Fibroblast of skin of right quadriceps (primary cell): Measurements from ENCODE around the gene KCNK3.
"Not testable (repeated sequence)": the region's sequence is repeated elsewhere in the genome, so short reads cannot be mapped to it uniquely, and the experiment has no call there.

Experiments used
- DNase-seq: peaks from one replicate; pipeline ENCODE4 v3.0.0-alpha.2; 2013

The KCNK3 gene

DNA sequence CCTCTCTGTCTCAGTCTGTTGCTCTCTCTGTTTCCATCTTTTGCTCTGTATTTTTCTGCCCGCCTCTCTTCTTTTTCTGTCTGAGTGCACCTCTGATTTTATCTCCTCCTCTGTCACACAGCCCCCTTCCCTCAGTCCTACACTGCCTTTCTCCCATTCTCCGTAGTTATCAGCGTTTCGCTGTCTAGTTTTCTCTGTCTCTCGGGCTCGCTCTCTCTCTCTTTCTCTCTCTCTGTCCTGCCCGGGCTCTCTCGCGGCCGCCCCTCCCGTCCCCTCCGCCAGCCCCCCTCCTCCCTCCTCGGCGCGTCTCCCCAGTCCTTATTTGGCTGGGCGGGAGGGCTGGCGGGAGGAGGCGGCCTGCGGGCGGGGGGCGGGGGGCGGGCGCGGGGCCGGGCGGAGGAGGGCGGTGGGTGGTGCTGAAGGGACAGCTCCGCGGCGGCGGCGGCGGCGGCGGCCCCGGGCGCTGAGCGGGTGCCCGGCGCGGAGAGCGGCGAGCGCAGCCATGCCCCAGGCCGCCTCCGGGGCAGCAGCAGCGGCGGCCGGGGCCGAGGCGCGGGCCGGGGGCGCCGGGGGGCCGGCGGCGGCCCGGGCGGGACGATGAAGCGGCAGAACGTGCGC is at the start of gene KCNK3:
TSS of gene KCNK3 (plus strand) at position 444 of the 618 bp plus-strand sequence. CDS start at position 598, 154 bp downstream.
- DNase-seq = peak; percentile 44

DNA sequence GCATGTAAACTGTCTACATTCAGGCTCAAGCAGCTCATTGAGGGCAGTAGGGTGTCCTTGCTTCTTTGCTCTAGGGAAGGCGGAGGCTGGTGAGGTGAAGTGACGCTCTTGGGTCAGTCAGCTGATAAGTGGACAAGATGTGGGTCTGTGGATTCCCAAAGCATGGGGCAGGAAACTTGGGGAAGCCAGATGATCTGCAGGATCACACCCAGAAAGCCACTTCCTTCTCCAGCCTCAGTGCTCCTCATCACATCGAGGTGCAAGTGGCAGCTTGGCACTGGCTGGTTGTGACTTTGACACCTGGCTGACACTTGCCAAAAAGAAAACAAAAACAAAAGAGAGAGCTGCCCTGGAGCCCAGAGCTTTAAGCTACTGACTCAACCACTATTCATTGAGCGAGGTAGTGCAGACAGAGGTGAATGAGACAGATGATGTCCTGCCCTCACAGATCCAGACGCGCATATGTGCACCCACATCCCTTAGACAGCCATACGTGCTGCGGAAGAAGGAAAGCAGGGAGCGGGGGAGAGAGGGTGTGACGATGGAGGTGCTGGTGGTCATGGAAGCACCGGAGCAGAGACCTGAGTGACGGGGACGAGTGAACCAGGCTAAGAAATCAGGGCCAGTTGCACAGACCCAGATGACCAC is 48.2 kb upstream of the KCNK3 start:
- no peak for DNase-seq

DNA sequence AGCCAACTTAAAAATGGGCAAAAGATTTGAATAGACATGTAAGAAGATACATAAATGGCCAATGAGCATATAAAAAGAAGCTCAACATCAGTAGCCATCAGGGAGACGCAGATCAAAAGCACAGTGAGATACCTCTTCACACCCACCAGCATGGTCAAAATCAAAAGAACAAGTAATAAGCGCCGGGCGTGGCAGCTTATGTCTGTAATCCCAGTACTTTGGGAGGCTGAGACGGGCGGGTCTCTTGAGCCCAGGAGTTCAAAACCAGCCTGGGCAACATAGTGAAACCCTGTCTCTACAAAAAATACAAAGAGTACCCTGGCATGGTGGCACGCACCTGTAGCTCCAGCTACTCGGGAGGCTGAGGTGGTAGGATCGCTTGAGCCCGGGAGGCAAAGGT is 46.8 kb upstream of the KCNK3 start:
- DNase-seq = no peak

DNA sequence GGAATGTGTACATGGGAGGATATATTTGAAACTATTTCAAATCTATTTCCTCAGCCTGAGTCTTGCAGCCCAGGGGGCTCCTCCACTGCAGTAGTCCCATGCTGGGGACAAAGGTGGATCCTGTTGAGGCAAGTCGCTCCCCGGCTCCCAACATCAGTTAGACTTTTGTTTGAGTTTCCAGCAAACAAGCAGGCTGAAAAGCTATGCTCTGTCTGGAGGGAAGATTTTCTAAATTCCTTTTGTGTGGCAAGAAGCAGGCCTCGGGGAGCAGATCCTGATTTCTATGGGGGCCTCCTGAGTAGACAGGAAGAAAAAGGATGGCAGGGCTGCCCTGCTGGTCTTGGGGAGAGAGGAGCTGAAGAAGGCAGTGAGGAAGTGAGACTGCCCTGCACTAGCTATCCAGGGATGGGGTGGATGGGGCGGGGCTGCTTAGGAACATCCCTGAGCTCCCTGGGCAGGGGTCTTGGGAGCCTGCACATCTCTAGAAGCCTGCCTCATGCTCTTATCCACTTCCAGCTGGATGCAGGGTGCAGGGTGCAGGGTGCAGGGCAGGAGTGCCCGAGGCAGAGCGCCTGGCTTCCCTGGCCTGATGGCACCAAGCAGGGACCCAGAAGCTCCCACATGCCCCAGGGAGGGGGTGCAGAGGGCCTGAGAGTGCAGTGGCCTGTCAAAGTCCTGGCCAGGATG is 45.4 kb upstream of the KCNK3 start:
- no peak for DNase-seq

DNA sequence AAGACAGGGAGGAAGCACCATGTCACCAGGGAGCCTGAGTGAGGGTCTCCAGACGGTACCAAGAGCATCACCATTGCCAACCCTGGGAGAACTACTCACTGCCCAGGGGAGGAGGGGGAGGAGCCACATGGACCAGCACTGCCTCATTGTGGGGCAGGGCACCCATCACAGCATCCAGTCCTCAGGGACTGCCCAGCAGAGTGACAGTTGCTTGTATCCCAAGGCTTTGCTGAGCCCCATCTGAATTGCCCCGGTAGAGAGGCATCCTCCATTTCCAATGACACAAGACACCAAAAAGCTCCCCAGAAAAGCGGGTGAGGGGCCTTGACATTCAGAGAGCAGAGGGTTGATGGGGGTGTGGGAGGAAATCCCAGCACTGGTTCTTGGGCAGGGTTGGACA is 44.5 kb upstream of the KCNK3 start:
- DNase-seq = no peak

DNA sequence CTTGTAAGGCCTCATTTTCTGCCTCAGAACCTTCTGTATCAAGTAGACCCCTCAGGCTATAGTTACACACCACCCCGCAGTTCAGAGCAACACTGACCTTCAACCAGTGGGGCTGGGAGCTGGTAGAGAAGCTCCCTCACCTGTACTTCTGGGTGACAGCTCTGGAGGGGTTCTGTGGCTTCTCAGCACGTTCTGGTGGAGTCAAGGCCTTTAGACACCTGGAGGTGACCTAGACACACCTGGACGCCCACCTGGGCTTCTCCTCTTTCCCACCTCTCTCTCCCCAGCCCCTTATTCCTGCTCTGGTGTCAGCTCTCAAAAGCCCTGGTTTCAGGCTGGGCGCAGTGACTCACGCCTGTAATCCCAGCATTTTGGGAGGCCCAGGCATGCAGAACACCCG is 44.0 kb upstream of the KCNK3 start:
- no peak for DNase-seq

DNA sequence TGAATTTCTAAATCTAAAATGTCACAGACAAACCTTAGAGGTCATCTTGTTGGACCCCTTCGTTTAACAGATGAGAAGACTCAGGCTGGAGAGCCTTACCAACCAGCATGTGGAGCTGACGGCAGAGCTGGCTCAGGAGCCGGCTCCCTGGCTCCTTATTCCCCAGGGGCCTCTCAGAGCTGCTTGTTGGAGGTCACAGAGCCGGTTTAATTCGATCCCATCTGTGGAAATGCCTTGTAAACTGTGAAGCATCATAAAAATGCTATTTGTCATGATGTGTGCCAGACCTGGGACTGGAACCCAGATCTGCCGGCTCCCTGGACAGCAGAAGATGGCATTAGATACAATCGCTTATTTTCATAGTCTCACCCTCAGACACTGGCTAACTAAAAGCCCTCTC is 43.2 kb upstream of the KCNK3 start:
- no peak for DNase-seq

DNA sequence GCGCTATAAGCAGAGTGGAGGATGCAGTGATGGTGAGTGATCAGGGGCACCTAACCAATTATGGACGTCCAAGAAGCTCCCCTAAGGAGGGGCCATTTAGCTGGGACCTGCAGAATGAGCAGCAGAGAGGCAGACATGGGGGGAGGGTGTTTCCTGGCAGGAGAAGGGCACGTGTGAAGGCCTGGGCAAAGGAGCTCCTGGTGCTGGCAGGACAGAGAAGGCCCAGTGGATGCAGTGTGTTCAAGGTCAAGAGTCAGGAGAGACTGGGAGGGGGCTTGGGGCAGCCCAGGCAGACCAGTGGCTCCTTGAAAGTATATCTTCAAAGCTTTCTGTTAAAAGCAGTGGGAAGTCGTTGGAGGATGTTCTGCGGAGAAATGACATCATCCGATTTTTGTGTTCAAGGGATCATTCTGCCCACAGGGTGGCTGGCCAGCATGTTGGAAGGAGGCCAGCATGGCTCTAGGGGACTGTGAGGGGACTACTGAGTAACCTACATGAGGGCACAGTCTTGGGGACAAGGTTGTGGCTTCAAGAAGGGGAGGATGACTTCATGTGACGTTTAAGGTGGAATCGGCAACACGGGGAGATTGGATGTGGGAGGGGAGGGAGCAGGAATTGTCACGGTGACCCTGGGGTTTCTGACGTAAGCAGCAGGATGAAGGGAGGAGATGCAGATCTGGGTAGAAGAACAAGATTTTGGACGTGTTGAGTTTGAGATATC is 42.4 kb upstream of the KCNK3 start:
- DNase-seq = no peak

DNA sequence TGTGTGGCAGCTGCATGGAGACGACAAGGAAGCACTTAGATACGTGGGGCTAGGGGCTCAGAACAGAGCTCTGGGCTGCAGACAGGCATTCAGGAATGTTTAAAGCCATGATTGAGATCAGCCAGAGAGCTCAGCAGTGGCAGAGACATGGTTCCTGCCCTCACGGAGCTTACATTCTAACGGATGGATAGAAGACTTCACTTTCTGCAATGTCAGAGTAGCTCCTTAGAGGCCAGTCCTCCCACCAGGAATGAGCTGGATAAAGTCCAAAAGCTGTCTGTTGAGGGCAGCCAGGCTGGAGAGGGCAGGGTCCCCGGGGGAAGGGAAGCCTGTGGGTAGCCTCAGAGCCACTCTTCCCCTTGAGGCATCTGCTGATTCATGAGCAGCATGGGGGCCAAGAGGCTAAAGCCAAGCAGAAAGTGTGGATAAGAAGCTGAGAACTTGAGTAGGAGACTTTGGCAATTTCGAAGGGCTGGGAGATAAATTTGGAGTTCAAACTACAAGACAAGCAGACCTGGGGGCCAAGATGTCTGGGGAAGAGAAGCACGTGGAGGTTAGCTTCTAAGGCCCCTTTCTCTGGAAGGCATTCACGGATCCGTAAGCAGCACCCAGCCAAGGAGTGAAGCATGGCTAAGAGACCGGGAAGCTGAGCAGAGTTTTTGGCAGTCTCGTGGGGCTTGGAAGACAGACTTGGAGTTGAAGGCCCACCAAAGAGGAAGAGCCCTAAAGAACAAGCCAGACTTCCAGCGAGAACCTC is 41.6 kb upstream of the KCNK3 start:
- no peak for DNase-seq

DNA sequence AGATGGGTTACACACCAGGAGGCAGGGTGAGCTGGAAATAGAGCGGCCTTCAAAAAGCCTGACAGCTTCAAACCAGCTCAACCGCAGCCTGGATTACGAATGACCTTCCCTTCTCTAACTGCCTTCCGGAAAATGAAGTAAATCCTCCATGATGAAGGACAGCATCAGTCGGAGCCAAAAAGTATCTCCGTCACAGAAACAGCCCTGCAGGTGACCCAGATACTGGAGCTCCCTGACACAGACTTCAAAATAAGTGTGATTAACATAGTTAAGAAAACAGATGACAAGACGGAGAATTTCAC is 41.1 kb upstream of the KCNK3 start:
- no peak for DNase-seq

DNA sequence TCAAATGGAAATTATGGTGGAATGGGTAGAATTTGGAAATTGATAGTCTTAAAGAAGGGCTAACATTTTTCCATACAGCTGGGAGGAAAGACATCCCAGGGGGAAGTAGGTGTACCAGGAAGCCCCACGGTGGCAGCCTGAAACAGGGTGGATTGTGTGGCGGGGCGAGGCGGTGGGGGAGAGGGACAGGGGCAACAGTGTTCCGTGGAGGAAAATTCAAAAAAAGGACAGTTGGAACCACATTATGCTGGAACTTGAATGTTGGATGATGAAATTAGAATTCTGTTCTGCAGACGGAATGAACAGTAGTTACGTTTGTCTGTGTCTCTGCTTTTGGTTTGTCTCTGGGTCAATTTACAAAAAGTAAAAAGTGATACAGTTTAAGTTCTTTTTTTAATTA is 40.7 kb upstream of the KCNK3 start:
- no peak for DNase-seq

DNA sequence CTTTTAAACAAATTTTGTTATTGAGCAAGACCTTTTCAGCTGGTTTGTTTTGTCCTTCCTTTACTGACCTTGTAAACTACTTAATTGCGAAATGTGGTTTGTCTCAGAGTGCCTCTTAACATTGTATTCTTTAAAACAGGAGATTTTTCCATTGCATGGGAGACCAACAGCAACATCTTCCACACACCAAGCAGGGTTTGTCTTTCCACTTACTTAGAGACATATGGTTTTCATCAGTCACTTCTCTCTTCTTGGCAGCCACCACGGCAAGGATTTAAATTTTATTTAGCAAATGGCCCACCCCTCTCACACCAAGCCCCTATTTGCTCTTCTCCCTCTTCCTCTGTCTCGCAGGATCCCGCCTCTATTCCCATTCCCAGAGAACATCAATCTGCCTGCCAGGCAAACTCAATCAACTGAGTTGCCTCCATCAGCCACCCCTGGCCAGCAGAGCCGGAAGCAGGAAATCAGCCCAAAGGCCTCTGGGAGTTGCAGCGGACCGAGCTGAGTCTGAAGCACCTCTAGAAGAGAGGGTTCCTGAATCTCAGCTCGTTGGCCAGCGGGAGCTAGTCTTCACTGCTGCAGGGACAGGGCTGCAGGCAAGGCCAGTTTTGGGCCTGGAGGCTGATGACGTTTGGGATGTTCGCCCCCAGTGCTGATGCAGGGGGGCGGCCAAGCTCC is 40.0 kb upstream of the KCNK3 start:
- peak; percentile 7 for DNase-seq

DNA sequence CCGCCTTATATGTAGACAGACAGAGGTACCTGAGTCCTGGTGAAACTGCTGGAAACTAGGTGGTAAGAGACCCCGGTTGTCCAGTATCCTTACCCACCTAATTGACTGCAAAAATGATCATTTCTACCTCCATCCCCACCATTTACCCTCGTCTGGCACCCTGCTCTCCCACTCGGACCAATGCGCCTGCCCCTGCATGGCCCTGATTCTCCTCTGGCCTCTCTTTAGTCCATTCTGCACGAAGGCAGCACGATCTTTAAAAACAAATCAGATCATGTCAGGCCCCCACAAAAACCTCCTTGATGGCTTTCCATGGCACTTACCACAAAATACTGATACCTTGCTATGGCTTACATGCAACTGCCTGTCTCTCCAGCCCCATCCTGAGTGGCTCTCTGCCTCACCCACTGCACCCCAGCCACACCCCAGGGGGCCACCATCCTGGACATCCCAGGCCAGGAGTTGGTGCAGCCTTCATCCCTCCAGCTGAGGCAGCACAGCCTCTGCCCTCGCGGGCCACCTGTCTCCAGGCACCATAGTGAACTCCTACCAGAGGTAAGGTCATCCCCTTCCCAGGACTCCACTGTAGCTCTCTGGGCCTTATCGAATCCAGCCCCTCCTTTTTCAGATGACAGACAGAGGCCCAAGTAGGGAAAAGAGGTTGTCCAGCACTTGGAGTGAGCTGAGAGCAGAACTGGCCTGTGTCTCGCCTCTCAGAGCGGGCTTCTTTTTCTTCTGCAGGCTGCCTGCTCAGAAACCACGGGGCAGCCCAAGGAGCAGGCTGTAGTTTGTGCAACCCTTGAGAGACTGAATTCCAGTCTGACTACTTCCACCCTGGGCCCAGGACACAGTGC is 39.1 kb upstream of the KCNK3 start:
- DNase-seq = no peak

DNA sequence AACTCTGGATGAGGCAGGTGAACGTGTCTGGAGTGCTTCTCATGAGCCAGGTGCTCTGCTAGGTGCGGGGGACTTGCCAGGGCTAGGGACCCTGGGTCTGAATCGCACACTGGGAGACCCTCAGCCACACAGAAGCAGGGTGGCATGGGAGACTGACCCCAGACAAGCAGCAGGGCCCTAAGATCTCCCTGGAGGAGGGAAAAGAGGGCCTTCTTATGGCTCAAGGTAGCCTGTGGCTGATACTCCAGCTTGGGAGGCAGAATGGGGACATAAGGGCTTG is 38.5 kb upstream of the KCNK3 start:
- no peak for DNase-seq

DNA sequence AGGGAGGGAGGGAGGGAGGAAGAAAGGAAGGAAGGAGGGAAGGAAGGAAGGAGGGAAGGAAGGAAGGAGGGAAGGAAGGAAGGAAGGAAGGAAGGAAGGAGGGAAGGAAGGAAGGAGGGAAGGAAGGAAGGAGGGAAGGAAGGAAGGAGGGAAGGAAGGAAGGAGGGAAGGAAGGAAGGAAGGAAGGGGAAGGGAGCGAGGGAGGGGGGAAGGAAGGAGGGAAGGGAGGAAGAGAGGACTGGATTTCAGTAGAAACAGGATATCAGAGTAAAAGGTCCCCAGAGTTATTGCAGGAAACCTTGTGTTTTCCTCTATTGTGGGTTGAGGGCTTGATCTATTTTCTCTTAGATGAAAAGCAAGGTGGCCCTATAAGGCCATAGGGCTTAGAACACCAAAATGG is 37.4 kb upstream of the KCNK3 start:
- DNase-seq = not testable (repeated sequence)

DNA sequence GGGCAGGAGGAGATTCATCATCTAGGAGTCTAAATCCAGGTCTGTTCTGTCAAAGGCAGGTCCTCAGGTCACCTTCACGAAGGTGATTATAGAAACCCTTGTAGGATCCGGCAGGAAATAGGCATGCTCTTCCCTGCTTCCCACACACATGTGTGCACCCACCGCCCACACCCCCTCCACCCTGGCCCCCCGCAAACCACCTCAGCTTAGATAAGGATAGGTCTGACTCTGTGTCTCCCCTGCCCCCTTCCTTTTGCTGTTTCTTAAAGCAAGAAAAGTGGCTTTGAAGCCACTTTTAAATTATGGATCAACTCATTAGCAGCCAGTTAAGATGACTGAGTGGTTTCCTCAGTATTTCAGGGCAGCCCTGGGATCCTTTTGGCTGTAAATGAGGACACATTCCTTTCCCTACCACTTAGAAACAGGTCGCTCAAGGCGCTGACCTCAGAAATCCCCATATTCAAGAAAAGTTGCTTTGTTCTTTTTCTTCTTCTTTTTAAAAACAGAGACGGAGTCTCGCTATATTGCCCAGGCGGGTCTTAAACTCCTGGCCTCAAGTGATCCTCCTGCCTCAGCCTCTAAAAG is 36.8 kb upstream of the KCNK3 start:
- DNase-seq = no peak

DNA sequence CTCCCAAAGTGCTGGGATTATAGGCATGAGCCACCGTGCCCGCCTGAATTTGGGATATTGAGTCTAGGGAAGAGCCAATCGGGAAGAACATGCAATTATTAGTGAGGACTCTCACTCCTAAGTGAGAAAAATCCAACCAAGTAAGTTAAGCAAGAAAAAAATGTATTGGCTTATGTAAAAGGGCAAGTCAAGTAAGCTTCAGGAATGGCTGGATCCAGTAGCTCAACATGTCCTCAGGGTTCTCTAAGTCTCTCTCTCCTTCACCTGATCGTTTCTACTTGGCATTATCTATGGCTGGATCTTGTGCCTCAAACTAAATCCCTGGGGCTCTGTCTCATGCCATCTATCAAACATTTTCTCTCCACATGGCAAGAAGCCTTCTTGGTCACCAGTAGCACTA is 35.3 kb upstream of the KCNK3 start:
- DNase-seq = no peak

DNA sequence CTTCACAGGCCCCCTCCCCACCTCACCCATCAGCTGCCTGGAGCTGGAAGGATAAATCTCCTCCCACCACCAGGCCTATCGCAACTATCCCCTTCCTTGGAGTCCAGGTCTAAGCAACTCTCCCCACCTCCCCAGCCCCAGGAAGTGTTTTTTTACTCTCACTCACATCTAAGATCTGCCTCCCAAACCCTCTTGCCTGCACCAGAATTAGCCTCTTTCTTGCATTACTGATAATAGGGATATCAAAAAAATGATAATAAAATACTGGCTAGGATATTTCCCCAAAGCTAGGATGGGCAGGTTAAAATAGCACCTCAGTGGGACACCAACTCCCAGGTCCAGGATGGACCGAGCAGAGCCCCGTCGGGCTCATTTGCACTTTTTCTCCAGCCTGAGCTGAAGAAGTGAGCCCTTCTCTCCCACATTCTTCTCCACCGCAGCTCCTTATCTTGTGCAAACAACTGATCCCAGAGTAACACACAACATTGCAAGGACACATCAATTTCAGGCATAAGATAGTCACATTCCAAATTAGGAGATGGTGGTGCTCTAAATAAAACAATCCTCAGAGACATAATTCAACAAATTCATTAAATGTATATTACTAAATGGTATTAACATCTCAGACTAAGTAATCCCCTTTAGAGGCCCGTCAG is 33.7 kb upstream of the KCNK3 start:
- DNase-seq = no peak

DNA sequence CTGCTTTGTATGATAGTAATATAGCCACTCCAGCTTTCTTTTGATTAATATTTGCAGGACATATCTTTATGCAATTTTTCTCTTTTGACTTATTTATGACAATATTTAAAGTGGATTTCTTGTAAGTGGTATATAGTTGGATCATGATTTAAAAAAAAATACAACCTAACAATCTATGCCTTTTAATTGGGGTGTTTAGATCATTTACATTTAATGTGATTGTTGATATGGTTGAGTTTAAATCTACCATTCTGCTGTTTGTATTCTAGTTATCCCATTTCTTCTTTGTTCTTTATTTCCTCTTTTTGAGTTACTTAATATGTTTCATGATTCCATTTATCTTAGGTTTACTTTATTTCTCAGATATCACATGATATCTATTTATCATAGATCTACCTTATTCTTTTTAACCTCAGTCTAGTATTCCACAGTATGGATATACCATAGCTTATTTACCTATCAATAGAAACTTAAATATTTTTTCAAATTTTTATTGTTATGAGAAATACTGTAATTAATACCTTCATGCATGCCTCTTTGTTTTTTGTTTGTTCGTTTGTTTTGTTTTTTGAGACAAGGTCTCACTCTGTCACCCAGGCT is 32.1 kb upstream of the KCNK3 start:
- no peak for DNase-seq

DNA sequence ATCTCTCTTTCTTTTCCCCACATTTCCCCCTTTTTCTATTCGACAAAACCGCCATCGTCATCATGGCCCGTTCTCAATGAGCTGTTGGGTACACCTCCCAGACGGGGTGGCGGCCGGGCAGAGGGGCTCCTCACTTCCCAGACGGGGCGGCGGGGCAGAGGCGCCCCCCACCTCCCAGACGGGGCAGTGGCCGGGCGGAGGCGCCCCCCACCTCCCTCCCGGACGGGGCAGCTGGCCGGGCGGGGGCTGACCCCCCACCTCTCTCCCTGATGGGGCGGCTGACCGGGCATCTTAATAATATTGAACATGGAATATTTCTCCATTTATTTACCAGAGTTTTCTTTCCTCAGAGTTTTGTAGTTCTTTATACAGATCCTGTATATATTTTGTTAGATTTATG is 27.2 kb upstream of the KCNK3 start:
- not testable (repeated sequence) for DNase-seq

DNA sequence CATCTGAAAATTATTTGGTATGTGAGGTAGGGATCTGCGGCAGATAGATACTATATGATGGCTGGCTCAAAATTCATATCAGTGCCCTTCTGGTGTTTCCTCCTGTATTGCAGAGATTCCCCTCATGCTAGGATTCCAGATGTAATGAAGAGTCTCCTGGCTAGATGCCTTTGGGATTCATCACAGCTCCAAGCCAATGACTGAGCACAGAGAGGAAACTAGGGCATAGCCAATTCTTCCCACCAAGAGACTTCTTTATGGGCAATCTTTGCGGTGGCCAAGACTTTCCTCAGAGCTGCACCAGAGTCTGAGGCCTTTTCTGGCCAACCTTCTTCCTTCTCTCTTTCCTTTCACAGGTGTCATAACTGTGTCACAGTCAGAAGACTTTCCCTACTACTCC is 25.9 kb upstream of the KCNK3 start:
- DNase-seq = no peak
